SIG-M5 (cell line): ENCODE results near the gene WNK4.

ENCODE experiments used
- DNase-seq: peaks from one replicate; lab custom pipeline; 2025; lab: John Stamatoyannopoulos, UW

WNK4 gene

DNA sequence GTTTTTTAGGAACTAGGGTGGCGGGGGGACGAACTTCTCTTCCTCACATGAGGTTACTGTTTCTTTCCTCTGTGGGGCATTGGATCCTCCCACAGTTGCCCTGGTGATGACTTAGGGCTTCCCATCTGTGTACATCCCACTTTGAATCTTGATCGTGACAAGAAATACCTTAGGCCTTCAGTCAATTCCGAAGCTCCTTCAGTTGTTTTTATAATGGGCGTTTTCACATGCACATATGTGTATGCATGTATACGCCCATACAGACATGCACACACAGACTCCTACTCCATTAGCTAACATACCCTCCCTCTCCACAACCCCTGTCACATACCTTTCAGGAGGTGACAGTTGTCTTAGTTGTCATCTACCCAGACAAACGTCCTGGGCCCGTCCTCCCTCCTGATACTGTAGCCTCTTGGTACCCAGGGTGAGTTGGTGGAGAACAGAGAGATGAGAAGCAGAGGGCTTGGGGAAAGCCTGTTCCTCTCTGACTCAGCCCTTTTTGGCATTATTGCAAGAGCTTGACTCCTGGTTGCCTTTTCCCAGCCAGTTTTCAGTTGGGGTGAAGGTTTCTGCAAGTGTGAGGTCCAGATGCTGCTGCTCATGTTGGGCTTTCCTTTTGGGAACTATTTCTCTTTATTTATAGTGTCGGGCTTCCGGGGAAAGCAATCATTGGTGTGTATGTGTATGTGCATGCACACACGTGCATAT, 61.7 kb downstream of the WNK4 start:
- no peak for DNase-seq

DNA sequence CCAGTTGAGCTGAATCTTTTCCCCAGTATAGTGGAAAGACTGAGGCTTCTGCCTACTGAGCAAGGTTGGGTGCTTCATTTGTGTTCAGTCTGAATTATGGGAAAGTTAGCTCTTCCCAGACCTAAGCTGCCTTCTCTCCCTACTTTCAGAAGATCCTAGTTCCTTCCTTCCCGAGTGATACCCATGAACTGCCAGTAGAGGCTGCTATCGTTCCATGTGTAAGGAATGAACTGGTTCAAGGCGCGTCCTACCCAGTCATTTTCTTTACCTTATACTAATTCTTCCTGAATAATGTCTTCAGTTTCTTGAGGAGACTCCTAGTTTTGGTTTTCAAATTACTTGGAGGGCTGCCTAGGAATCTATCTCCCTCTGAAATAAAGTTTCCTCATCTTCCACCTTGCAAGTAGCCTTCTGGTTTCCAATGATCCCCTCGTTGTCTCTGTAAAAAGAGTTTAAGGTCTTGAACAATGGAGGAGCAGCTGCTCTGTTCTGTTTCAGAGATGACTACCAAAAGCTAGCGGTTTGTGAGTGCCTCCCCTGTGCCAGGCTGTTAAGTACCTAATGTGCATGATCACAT, 63.0 kb downstream of the WNK4 start:
- no peak for DNase-seq

DNA sequence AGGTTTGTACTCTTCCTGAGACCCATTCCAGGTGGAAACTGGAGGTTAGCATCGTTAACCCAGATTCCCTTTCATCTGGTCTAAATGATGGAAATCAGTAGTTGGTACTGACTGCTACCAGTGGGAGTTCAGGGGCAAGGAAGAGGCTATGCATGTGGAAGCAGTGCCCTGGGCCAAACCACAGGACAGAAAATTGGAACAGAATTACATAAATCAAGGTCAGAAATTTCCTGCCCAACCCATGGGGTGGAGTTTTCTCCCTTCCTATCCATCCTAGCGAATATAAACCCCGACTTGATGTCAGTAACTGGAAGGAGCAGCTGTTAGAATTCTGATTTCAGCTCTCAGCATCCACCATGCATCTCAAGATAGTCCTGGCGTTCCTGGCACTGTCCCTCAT, 63.9 kb downstream of the WNK4 start, which contains the start of gene AOC2:
AOC2 (plus strand) TSS at position 310 of the 400 bp plus-strand sequence; CDS start at position 357, 47 bp downstream.
- DNase-seq, result no peak

DNA sequence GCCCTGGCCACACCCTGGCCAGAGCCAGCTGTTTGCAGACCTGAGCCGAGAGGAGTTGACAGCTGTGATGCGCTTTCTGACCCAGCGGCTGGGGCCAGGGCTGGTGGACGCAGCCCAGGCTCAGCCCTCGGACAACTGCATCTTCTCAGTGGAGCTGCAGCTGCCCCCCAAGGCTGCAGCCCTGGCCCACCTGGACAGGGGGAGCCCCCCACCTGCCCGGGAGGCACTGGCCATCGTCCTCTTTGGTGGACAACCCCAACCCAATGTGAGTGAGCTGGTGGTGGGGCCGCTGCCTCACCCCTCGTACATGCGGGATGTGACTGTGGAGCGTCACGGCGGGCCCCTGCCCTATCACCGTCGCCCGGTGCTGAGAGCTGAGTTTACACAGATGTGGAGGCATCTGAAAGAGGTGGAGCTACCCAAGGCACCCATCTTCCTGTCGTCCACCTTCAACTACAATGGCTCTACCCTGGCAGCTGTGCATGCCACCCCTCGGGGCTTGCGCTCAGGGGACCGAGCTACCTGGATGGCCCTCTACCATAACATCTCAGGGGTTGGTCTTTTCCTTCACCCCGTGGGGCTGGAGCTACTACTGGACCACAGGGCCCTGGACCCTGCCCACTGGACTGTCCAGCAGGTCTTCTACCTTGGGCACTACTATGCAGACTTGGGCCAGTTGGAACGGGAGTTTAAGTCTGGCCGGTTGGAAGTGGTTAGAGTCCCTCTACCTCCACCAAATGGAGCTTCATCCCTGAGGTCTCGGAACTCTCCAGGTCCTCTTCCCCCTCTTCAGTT, 64.5 kb downstream of the WNK4 start:
- no peak for DNase-seq

DNA sequence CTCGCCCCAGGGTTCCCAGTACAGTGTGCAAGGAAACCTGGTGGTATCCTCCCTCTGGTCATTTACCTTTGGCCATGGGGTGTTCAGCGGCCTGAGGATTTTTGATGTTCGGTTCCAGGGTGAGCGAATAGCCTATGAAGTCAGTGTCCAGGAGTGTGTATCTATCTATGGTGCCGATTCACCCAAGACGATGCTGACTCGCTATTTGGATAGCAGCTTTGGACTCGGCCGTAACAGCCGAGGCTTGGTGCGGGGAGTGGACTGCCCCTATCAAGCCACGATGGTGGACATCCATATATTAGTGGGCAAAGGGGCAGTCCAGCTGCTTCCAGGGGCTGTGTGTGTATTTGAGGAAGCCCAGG, 65.1 kb downstream of the WNK4 start:
- no peak for DNase-seq

DNA sequence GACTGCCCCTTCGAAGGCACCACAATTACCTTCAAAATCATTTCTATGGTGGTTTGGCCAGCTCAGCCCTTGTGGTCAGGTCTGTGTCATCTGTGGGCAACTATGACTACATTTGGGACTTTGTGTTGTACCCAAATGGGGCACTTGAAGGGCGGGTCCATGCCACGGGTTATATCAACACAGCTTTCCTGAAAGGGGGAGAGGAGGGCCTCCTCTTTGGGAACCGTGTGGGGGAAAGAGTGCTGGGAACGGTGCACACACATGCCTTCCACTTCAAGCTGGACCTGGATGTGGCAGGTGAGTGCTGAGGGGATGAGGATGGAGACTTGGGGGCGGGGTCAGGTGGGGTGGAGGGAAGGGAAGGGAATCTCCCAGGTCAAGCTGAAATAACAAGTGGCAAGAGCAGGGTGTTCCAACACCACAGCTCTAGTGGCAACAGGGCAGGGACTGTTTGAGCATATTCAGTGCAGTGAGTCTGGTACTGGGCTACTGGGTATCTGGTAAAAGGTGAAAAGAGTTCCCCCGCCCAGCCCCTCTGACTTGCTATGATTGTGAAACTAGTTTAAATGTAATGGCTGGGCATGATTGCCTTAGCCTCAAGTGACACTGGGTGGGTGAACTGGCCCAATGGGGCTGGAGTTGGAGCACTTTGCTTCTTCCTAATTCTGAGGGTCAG, 65.6 kb downstream of the WNK4 start:
- DNase-seq, result no peak
